Caco-2 (cell line): ENCODE results near the gene ZNF683. TPM values are rescaled to one million over a fixed set of nuclear protein-coding genes. Genes with fewer than 3 reads are reported as not detected.
A peak's percentile ranks its signal among the peaks of the same experiment; 100 is the strongest.

Source experiments
- BruUV-seq: library from RNA; stranded (reverse); fragments of 400-500 nt; replicated peaks from 2 replicates; lab custom pipeline; 2021; lab: Mats Ljungman, UMichigan
- CTCF ChIA-PET: fragments of 300-600 bp; sonication (Branson Sonifier 250); formaldehyde crosslinking; loops from one replicate; lab custom pipeline; 2022; ENCODE audit warnings: antibody characterized with exemption; lab: Charles Lee
- POLR2A ChIA-PET: fragments of 300-600 bp; sonication (Branson Sonifier 250); formaldehyde crosslinking; loops from one replicate; lab custom pipeline; 2022; ENCODE audit warnings: antibody characterized with exemption; lab: Charles Lee
- DNase-seq, 2 experiments: peaks; one replicate each; pipeline versions ENCODE4 v3.0.0 to v3.0.0-alpha.2; 2020 to 2022
- H3K27me3 ChIP-seq: replicated peaks from 2 replicates; pipeline ENCODE4 v1.6.0; 2011; ENCODE audit warnings: low read length; ENCODE audit not compliant: control insufficient read depth, insufficient read depth
- H3K36me3 ChIP-seq: 2 replicates; pipeline ENCODE4 v1.5.1; 2011; ENCODE audit warnings: low read length; ENCODE audit not compliant: control insufficient read depth, insufficient read depth
- H3K4me1 ChIP-seq: fragments of 250-450 bp; sonication (Bioruptor Pico); 2 replicates; pipeline ENCODE4 v1.5.1; 2020; ENCODE audit warnings: mild to moderate bottlenecking
- H3K4me3 ChIP-seq: 2 replicates; pipeline ENCODE4 v1.5.1; 2011; ENCODE audit warnings: low read depth, mild to moderate bottlenecking, control low read depth, low read length
- H3K9me3 ChIP-seq: fragments of 250-450 bp; sonication (Bioruptor Pico); 2 replicates; pipeline ENCODE4 v1.5.1; 2020; ENCODE audit warnings: mild to moderate bottlenecking, moderate library complexity
- H3K27ac Mint-ChIP-seq: one replicate; pipeline ENCODE4 v1.8.0; 2022; ENCODE audit warnings: mixed read lengths; ENCODE audit not compliant: unreplicated experiment
- H3K27me3 Mint-ChIP-seq: one replicate; pipeline ENCODE4 v1.8.0; 2022; ENCODE audit warnings: mixed read lengths; ENCODE audit not compliant: insufficient read depth, unreplicated experiment
- H3K36me3 Mint-ChIP-seq: one replicate; pipeline ENCODE4 v1.8.0; 2022; ENCODE audit warnings: mild to moderate bottlenecking, mixed read lengths; ENCODE audit not compliant: insufficient read depth, unreplicated experiment
- H3K4me1 Mint-ChIP-seq: one replicate; pipeline ENCODE4 v1.8.0; 2022; ENCODE audit warnings: low read depth, mixed read lengths; ENCODE audit not compliant: unreplicated experiment
- H3K4me3 Mint-ChIP-seq: one replicate; pipeline ENCODE4 v1.8.0; 2022; ENCODE audit warnings: mild to moderate bottlenecking, moderate library complexity, mixed read lengths; ENCODE audit not compliant: unreplicated experiment
- H3K9me3 Mint-ChIP-seq: one replicate; pipeline ENCODE4 v1.8.0; 2022; ENCODE audit warnings: mixed read lengths; ENCODE audit not compliant: unreplicated experiment
- CTCF ChIP-seq, 2 experiments: fragments of 200-600 bp in 1 of 2; IDR thresholded peaks; 1 replicate in 1 of 2; 2 replicates in 1 of 2; pipeline versions ENCODE4 v1.5.1 to v1.8.0; 2011 to 2022; ENCODE audit warnings: antibody characterized with exemption in 1 of 2, control low read depth in 1 of 2, inconsistent platforms in 1 of 2, low read depth in 1 of 2, low read length in 1 of 2, mild to moderate bottlenecking in 1 of 2, moderate library complexity in 1 of 2; ENCODE audit not compliant: insufficient read depth in 1 of 2, severe bottlenecking in 1 of 2, unreplicated experiment in 1 of 2
- intact Hi-C: fragments of 100-400 bp; cut with micrococcal nuclease; formaldehyde crosslinking; loops from one replicate; pipeline ENCODE4 v1.10.0; 2022; ENCODE audit not compliant: unreplicated experiment
- total RNA-seq: library from RNA; stranded (reverse); gene quantifications from 2 replicates; pipeline ENCODE4 v1.2.3, GENCODE V29; 2022

ZNF683 gene
- total RNA-seq, 1 experiment from 2014 or later = not detected

- Histone ChIP-seq H3K27me3 (no peaks in the 10 kb centered on the region), H3K4me3 (peak overlapping the region; percentile 28), H3K36me3 (no peaks in the 10 kb centered on the region), H3K4me1 (peaks cover 56% of the 10 kb centered on the region), H3K9me3 (no peaks in the 10 kb centered on the region)
- no TSS peak for BruUV-seq
- Mint-ChIP-seq H3K36me3 (peaks cover 62% of the 10 kb centered on the region), H3K27ac (peak overlapping the region; percentile 100), H3K27me3 (no peaks in the 10 kb centered on the region), H3K4me3 (peak overlapping the region; percentile 79), H3K9me3 (no peaks in the 10 kb centered on the region), H3K4me1 (peaks cover 20% of the 10 kb centered on the region)
- CTCF ChIA-PET = interaction anchor here (0.6 to 1.0 kb wide), 4 partner anchors 8 to 586 kb away, joined by 3 to 5 read pairs (median 3); no protein-coding TSS in a partner anchor
- DNase-seq = peak; percentile 91 to 97
- POLR2A ChIA-PET = interaction anchor here (0.5 to 2.8 kb wide), 11 partner anchors 8 to 548 kb away, joined by 3 to 25 read pairs (median 4); partner anchors contain the start of genes CD52 and DHDDS
- intact Hi-C loops = loop anchor here (1.0 to 5.0 kb wide), 3 partner anchors 8 to 121 kb away; partner anchors contain the start of genes DHDDS and HMGN2
- TF ChIP-seq CTCF (IDR thresholded peaks at IDR 0.05; ENCODE audit: insufficient read depth in 1 of 2, low read depth in 1 of 2, low read length in 1 of 2, severe bottlenecking in 1 of 2, unreplicated experiment in 1 of 2) = no peak
Measured at GRCh38 chr1:26350701-26351589, 21.6 kb downstream of the ZNF683 start.

- Mint-ChIP-seq H3K9me3 (no peaks in the 10 kb centered on the region), H3K27ac (peak overlapping the region; percentile 100), H3K4me1 (peaks cover 16% of the 10 kb centered on the region), H3K27me3 (no peaks in the 10 kb centered on the region), H3K4me3 (peak overlapping the region; percentile 79), H3K36me3 (peaks cover 63% of the 10 kb centered on the region)
- no peak for DNase-seq
- intact Hi-C loops = loop anchor here (5.0 kb wide), 2 partner anchors 82 to 122 kb away; partner anchors contain the start of genes DHDDS and HMGN2
- H3K4me3 ChIP-seq = no peak overlapping the region
- peaks cover 50% of the 10 kb centered on the region for H3K4me1 ChIP-seq
- H3K9me3 ChIP-seq = no peaks in the 10 kb centered on the region
- H3K27me3 ChIP-seq = no peaks in the 10 kb centered on the region
- ChIA-PET POLR2A (interaction anchor here (0.6 to 2.8 kb wide), 5 partner anchors 9 to 82 kb away, joined by 3 to 25 read pairs (median 3); partner anchors contain the start of gene DHDDS), CTCF (interaction anchor here (0.7 to 1.0 kb wide), 2 partner anchors 9 to 10 kb away, joined by 3 read pairs; no protein-coding TSS in a partner anchor)
- no peak for TF ChIP-seq CTCF (IDR thresholded peaks at IDR 0.05; ENCODE audit: insufficient read depth in 1 of 2, low read depth in 1 of 2, low read length in 1 of 2, severe bottlenecking in 1 of 2, unreplicated experiment in 1 of 2)
- BruUV-seq = TSS peak; percentile 10
- no peaks in the 10 kb centered on the region for H3K36me3 ChIP-seq
Measured at GRCh38 chr1:26350343-26350700, 22.2 kb downstream of the ZNF683 start.

GRCh38 chr1:26349877-26350244, 22.7 kb downstream of the ZNF683 start:
- H3K27ac Mint-ChIP-seq = peak overlapping the region; percentile 100
- no peaks in the 10 kb centered on the region for H3K27me3 Mint-ChIP-seq
- peaks cover 16% of the 10 kb centered on the region for H3K4me1 Mint-ChIP-seq
- intact Hi-C loops = loop anchor here (5.0 kb wide), 2 partner anchors 82 to 122 kb away; partner anchors contain the start of genes DHDDS and HMGN2
- peak overlapping the region; percentile 79 for H3K4me3 Mint-ChIP-seq
- no peaks in the 10 kb centered on the region for H3K9me3 Mint-ChIP-seq
- no peak for TF ChIP-seq CTCF (IDR thresholded peaks at IDR 0.05; ENCODE audit: insufficient read depth in 1 of 2, low read depth in 1 of 2, low read length in 1 of 2, severe bottlenecking in 1 of 2, unreplicated experiment in 1 of 2)
- BruUV-seq = no TSS peak
- H3K36me3 ChIP-seq = no peaks in the 10 kb centered on the region
- no peaks in the 10 kb centered on the region for H3K27me3 ChIP-seq
- H3K36me3 Mint-ChIP-seq = peaks cover 67% of the 10 kb centered on the region
- ChIA-PET POLR2A (interaction anchor here (2.8 kb wide), 1 partner anchor 9 kb away, joined by 25 read pairs; no protein-coding TSS in a partner anchor), CTCF (no interaction called here)
- H3K9me3 ChIP-seq = no peaks in the 10 kb centered on the region
- H3K4me1 ChIP-seq = peaks cover 45% of the 10 kb centered on the region
- no peak overlapping the region for H3K4me3 ChIP-seq
- DNase-seq = no peak
